Stomach (tissue), 9 donors: ENCODE data around the gene KIAA1671. TPM values are rescaled to one million over a fixed set of nuclear protein-coding genes. Genes with fewer than 3 reads are reported as not detected.
A peak's percentile ranks its signal among the peaks of the same experiment; 100 is the strongest.

ENCODE experiments used
- DNase-seq, 2 donors: peaks; one replicate each; pipeline versions ENCODE4 v3.0.0 to v3.0.0-alpha.2; 2013 to 2019
- H3K27ac ChIP-seq, 5 donors: fragments of 200-600 bp in 4 of 5; sonication (generic) in 4 of 5; one replicate each; pipeline ENCODE4 v1.5.1; 2013 to 2019; ENCODE audit warnings: mild to moderate bottlenecking in 1 of 5, moderate library complexity in 1 of 5
- H3K27me3 ChIP-seq, 3 donors: fragments of 200-600 bp; sonication (generic); one replicate each; pipeline ENCODE4 v1.5.1; 2017 to 2019; ENCODE audit warnings: mixed run types in 1 of 3
- H3K36me3 ChIP-seq, 4 donors: fragments of 200-600 bp; sonication (generic); 1 replicate in 3 of 4; 2 replicates in 1 of 4; pipeline ENCODE4 v1.5.1; 2016 to 2019
- H3K4me1 ChIP-seq, 4 donors: fragments of 200-600 bp; sonication (generic); one replicate each; pipeline ENCODE4 v1.5.1; 2016 to 2019
- H3K4me3 ChIP-seq, 4 donors: fragments of 200-600 bp; sonication (generic) in 3 of 4; one replicate each; pipeline ENCODE4 v1.5.1; 2016 to 2019; ENCODE audit warnings: mild to moderate bottlenecking in 1 of 4
- H3K9me3 ChIP-seq, 4 donors: fragments of 200-600 bp; sonication (generic); one replicate each; pipeline ENCODE4 v1.5.1; 2016 to 2019
- CTCF ChIP-seq, 7 experiments: fragments of 450-650 bp in 4 of 7; fragments of 200-600 bp in 3 of 7; sonication (generic) in 3 of 7; IDR thresholded peaks; one replicate each; pipeline ENCODE4 v1.5.1; 2016 to 2019; ENCODE audit warnings: antibody characterized with exemption in 7 of 7, control low read depth in 2 of 7, mild to moderate bottlenecking in 1 of 7
- EP300 ChIP-seq: sonication (generic); formaldehyde crosslinking; IDR thresholded peaks from one replicate; pipeline ENCODE4 v1.6.1; 2017; ENCODE audit warnings: antibody characterized with exemption
- POLR2A ChIP-seq, 4 donors: fragments of 450-650 bp; IDR thresholded peaks; one replicate each; pipeline ENCODE4 v1.6.1; 2016; ENCODE audit warnings: antibody characterized with exemption in 4 of 4, control low read depth in 2 of 4, mild to moderate bottlenecking in 1 of 4, moderate library complexity in 1 of 4
- POLR2AphosphoS5 ChIP-seq, 3 donors: sonication (generic); formaldehyde crosslinking; IDR thresholded peaks; one replicate each; pipeline ENCODE4 v1.6.1; 2016; ENCODE audit warnings: antibody characterized with exemption in 3 of 3
- WGBS, 5 donors: extraction: QIAGEN DNeasy Blood & Tissue Kit in 3 of 5; methylation state at CpG; one replicate each; pipeline versions ENCODE4 v1.1.5 to v1.1.7; 2013 to 2018; 5-methylcytosine and 5-hydroxymethylcytosine counted together
- intact Hi-C: fragments of 100-400 bp; cut with DNase I; formaldehyde crosslinking; loops from one replicate; pipeline ENCODE4 v1.15.1; 2023; ENCODE audit warnings: low total_unique reads
- polyA plus RNA-seq, 3 donors: library from polyadenylated mRNA; stranded (reverse); fragments of 200-250 nt; gene quantifications; one replicate each; pipeline ENCODE4 v1.2.3, GENCODE V29; 2013
- total RNA-seq, 5 donors: library from RNA; depleted of rRNA; stranded (reverse); fragments of >200 nt; gene quantifications; one replicate each; pipeline versions ENCODE4 v1.1.0 to v1.2.3, GENCODE V29; 2014 to 2016
- donor health status: healthy with polysubstance abuse.
- donor health status: Bipolar disorder and iron deficiency.
- donor health status: healthy.

KIAA1671 gene
- total and polyA plus RNA-seq, 8 donors: 5.7 to 80.5 (median 32.5) TPM

- H3K27ac ChIP-seq: no peak overlapping the region
- peaks cover 0 to 34% (median 14%) of the 10 kb centered on the region in 4 donors for H3K36me3 ChIP-seq
- no peak for DNase-seq
- no peaks in the 10 kb centered on the region for H3K27me3 ChIP-seq
- H3K4me3 ChIP-seq: no peak overlapping the region
- intact Hi-C loops: no loop called here
- H3K9me3 ChIP-seq: no peaks in the 10 kb centered on the region
- TF ChIP-seq EP300: no peak
- TF ChIP-seq CTCF (IDR thresholded peaks at IDR 0.05): no peak
- TF ChIP-seq POLR2A (IDR thresholded peaks at IDR 0.05): no peak
- peaks cover 0 to 29% (median 13%) of the 10 kb centered on the region in 4 donors for H3K4me1 ChIP-seq
- 71 to 81% (median 78%) methylated on average over 7 of the region's 7 CpGs for WGBS, 5 donors
Observed at GRCh38 chr22:25030636-25031035, 78.1 kb downstream of the KIAA1671 start.

GRCh38 chr22:25032066-25032465 lies 79.5 kb downstream of the KIAA1671 start:
- Histone ChIP-seq H3K27me3 (no peaks in the 10 kb centered on the region), H3K27ac (peak overlapping the region in 1 of 5 donors; percentile 38), H3K36me3 (peaks cover 0 to 34% (median 14%) of the 10 kb centered on the region in 4 donors), H3K4me3 (no peak overlapping the region), H3K4me1 (peaks cover 0 to 18% (median 5%) of the 10 kb centered on the region in 4 donors), H3K9me3 (no peaks in the 10 kb centered on the region)
- 66 to 84% (median 74%) methylated on average over 2 of the region's 2 CpGs for WGBS, 5 donors
- intact Hi-C loops: no loop called here
- DNase-seq: no peak
- TF ChIP-seq EP300 (no peak), POLR2A (IDR thresholded peaks at IDR 0.05) (no peak), POLR2AphosphoS5 (IDR thresholded peaks at IDR 0.05) (no peak), CTCF (IDR thresholded peaks at IDR 0.05) (no peak)

- no peak for TF ChIP-seq CTCF (IDR thresholded peaks at IDR 0.05)
- no peak for TF ChIP-seq POLR2AphosphoS5 (IDR thresholded peaks at IDR 0.05)
- TF ChIP-seq EP300: no peak
- no peak for TF ChIP-seq POLR2A (IDR thresholded peaks at IDR 0.05)
- no peaks in the 10 kb centered on the region for H3K9me3 ChIP-seq
- DNase-seq: no peak
- no peak overlapping the region for H3K4me3 ChIP-seq
- no peaks in the 10 kb centered on the region for H3K27me3 ChIP-seq
- 91 to 98% (median 93%) methylated on average over 2 of the region's 2 CpGs for WGBS, 5 donors
- intact Hi-C loops: no loop called here
- H3K4me1 ChIP-seq: peaks cover 0 to 11% (median 0%) of the 10 kb centered on the region in 4 donors
- peaks cover 6 to 37% (median 31%) of the 10 kb centered on the region in 4 donors for H3K36me3 ChIP-seq
- H3K27ac ChIP-seq: no peak overlapping the region
Observed at GRCh38 chr22:25035715-25036114, 83.2 kb downstream of the KIAA1671 start.

GRCh38 chr22:25038239-25038638 lies 85.7 kb downstream of the KIAA1671 start:
- H3K27ac ChIP-seq: no peak overlapping the region
- no peaks in the 10 kb centered on the region for H3K4me1 ChIP-seq
- intact Hi-C loops: no loop called here
- no peaks in the 10 kb centered on the region for H3K9me3 ChIP-seq
- DNase-seq: no peak
- peaks cover 6 to 47% (median 39%) of the 10 kb centered on the region in 4 donors for H3K36me3 ChIP-seq
- no peaks in the 10 kb centered on the region for H3K27me3 ChIP-seq
- WGBS, 5 donors: 89 to 94% (median 92%) methylated on average over 8 of the region's 8 CpGs
- TF ChIP-seq EP300 (no peak), CTCF (IDR thresholded peaks at IDR 0.05) (no peak), POLR2A (IDR thresholded peaks at IDR 0.05) (no peak), POLR2AphosphoS5 (IDR thresholded peaks at IDR 0.05) (no peak)
- H3K4me3 ChIP-seq: no peak overlapping the region
